Fibroblast of villous mesenchyme (primary cell): ENCODE data around the gene SULT4A1. TPM values are rescaled to one million over a fixed set of nuclear protein-coding genes. Genes with fewer than 3 reads are reported as not detected.

Experiments
- DNase-seq: peaks from one replicate; pipeline ENCODE4 v3.0.0-alpha.2; 2010; ENCODE audit warnings: low read depth
- H3K4me3 ChIP-seq: 2 replicates; pipeline ENCODE4 v1.5.1; 2011; ENCODE audit warnings: low read depth, mild to moderate bottlenecking, low read length
- total RNA-seq: library from RNA; depleted of rRNA; stranded (reverse); fragments of >200 nt; gene quantifications from 2 replicates; pipeline ENCODE4 v1.2.3, GENCODE V29; 2012
- TF ChIP-seq, protein P1 (sequence below): IDR thresholded peaks from 2 replicates; pipeline ENCODE4 v1.5.1; 2012; ENCODE audit warnings: low read depth, mild to moderate bottlenecking, low read length; ENCODE audit not compliant: insufficient read depth

SULT4A1 gene
- total RNA-seq, 1 donor: not detected

DNA sequence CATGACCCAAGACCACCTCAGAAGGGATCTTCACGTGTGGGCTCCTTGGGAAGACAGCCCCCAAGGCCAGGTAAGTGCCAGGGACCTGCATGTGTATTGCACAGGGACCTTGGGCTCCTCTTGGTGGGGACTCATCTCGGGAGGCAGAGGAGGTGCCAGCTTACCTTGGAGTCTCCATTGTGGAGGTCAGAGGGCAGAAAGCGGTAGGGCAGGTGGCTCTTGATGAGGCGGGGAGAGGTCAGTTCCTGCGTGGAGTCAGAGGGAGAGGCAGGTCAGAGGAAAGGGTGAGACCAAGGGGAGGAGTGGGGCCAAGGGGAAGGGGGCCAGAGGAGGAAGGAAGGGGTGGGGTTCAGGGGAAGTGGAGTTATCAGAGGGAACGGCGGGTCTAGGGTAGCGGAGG, 22.5 kb downstream of the SULT4A1 start:
- TF ChIP-seq, protein P1, sequence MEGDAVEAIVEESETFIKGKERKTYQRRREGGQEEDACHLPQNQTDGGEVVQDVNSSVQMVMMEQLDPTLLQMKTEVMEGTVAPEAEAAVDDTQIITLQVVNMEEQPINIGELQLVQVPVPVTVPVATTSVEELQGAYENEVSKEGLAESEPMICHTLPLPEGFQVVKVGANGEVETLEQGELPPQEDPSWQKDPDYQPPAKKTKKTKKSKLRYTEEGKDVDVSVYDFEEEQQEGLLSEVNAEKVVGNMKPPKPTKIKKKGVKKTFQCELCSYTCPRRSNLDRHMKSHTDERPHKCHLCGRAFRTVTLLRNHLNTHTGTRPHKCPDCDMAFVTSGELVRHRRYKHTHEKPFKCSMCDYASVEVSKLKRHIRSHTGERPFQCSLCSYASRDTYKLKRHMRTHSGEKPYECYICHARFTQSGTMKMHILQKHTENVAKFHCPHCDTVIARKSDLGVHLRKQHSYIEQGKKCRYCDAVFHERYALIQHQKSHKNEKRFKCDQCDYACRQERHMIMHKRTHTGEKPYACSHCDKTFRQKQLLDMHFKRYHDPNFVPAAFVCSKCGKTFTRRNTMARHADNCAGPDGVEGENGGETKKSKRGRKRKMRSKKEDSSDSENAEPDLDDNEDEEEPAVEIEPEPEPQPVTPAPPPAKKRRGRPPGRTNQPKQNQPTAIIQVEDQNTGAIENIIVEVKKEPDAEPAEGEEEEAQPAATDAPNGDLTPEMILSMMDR: no peak
- no peak overlapping the region for H3K4me3 ChIP-seq
- DNase-seq: no peak

DNA sequence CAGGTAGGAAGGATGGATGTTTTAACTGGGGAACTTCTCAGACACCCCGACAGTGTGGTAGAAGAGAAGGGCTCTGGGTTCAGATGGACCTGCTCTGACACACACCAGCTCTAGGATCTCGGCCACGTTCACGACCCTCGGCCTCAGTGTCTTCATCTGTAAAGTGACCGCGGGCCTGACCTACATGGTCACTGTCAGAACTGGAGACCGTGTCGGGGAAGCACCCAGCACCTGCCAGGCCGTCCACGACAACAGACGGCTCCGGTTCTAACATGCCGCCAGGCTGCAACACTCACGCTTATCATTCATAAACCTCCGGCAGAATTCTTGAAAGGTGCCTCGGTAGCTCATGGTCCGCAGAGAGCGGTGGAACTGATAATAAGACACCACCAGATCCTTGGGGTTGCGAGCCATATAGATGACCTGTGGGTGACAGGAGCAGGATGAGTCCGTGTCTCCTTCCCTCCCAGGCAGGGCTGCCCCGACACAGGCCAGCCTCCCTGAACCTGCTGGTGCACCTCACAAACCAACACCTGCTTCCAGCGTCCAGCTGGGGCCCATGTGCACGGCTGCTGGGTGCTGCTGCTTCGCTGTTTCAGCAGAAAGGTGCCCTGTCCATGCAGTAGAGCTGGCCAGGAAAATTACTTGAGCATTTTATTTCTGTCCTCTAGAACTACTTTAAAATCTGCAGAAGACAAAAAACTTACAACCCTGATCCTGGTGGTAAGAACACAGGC, 23.6 kb downstream of the SULT4A1 start:
- no peak overlapping the region for H3K4me3 ChIP-seq
- TF ChIP-seq, protein P1: no peak
- DNase-seq: no peak

DNA sequence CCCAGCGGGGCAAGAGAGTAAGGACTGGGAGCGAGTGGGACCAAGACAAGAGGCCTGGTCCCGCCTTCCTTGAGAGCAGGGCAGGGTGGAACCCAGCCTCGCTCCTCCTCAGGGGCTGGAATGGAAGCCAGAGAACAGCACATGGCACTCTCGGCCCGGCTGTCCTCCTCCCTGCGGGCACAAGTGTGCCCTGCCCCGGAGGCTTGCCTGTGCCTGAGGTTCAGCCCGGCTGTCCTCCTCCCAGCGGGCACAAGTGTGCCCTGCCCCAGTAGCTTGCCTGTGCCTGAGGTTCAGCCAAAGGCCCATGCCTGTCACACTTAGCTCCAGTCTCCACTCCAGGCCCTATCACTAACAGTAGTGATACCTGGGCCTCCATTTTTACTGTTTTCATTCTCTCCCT, 24.2 kb downstream of the SULT4A1 start:
- no peak for DNase-seq
- TF ChIP-seq, protein P1: no peak

DNA sequence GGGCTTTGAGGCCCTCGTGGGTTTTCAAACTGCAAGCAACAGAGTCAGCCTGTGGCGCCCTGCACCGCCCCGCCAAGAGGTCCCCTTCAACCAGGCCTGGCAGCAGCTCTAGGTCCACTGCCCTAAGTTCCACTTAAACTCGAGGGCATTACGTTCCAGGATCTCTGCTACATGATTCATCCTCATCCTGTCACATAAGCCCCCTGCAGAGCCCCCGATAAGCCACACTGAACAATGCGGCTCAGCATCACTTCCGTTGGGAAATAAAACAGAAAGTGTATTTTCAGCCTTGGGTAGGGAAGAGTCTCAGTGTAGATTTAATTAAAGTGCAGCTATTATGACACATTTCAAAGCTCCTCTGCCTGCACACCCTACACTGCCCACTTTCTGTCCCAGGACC, 24.6 kb downstream of the SULT4A1 start:
- no peak for DNase-seq
- TF ChIP-seq, protein P1: no peak

More for the DNA sequence above, 24.2 kb downstream of the SULT4A1 start:
- no peak overlapping the region for H3K4me3 ChIP-seq

DNA sequence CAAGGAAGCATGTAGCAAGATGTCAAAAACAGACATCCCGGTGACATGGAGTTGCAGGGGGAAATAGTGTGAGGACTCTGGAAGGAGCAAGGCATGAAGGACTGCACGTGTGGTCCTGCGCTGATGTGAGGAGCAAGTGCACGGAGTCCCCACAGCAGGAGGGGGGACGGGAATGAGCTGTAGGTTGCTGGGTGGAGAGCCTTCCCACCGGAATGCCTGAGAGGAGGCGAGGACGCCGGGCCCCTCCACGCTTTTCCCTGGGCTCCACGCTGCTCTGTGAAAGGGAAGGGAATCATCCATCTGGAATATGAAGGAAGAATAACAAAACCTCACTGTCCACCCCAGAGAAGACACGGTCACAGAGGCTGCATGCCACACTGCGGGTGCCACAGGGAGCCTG, 26.6 kb downstream of the SULT4A1 start:
- no peak for DNase-seq
- TF ChIP-seq, protein P1: no peak
- H3K4me3 ChIP-seq: no peak overlapping the region

More for the DNA sequence above, 24.6 kb downstream of the SULT4A1 start:
- H3K4me3 ChIP-seq: no peak overlapping the region

DNA sequence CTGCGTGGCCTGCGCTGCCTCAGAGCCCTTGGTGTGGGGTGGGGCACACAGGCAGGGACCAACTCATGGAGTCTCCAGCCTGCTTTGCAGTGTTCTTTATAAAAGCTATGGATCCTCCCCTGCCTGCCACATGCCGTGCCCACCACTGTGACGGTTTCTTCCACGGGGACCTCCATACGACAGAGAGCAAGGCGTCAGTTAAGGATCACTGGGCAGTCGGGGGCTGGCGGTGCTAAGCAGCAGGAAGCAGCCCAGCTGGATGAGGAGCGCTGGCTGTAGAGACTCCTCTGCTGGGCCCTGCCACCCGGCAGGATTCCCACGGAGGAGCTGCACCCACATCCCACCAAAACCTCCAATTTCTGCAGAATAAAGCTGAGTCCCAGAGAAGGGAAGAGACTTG, 27.1 kb downstream of the SULT4A1 start:
- no peak overlapping the region for H3K4me3 ChIP-seq
- TF ChIP-seq, protein P1: no peak

More for the DNA sequence above, 27.1 kb downstream of the SULT4A1 start:
- no peak for DNase-seq
